GM12873 (cell line): ENCODE data around the gene CES2.

Experiments used
- CTCF ChIP-seq: IDR thresholded peaks from 2 replicates; pipeline ENCODE4 v1.5.1; 2012; ENCODE audit warnings: low read depth, mild to moderate bottlenecking, moderate library complexity, low read length, control low read depth; ENCODE audit not compliant: insufficient read depth; ENCODE audit errors: missing control alignments

CES2 gene

GRCh38 chr16:66933776-66934137, 1.6 kb upstream of the CES2 start:
- TF ChIP-seq CTCF = no peak

- no peak for TF ChIP-seq CTCF
Observed at GRCh38 chr16:66934138-66934838, 1.0 kb upstream of the CES2 start, which contains the start of gene CIAO2B. Gene CIAO2B, minus strand, starts transcription at chr16:66934402. Its CDS starts 38 bp downstream, at chr16:66934364.

- no peak for TF ChIP-seq CTCF
Observed at GRCh38 chr16:66936462-66936861, 1.1 kb downstream of the CES2 start.

GRCh38 chr16:66936889-66937554, 1.7 kb downstream of the CES2 start:
- TF ChIP-seq CTCF = no peak

- TF ChIP-seq CTCF = no peak
Observed at GRCh38 chr16:66937725-66938337, 2.5 kb downstream of the CES2 start.

GRCh38 chr16:66939366-66939765, 4.0 kb downstream of the CES2 start:
- no peak for TF ChIP-seq CTCF

GRCh38 chr16:66940236-66940635, 4.9 kb downstream of the CES2 start:
- no peak for TF ChIP-seq CTCF
